ENCODE data around the gene MRGPRE.

DNA sequence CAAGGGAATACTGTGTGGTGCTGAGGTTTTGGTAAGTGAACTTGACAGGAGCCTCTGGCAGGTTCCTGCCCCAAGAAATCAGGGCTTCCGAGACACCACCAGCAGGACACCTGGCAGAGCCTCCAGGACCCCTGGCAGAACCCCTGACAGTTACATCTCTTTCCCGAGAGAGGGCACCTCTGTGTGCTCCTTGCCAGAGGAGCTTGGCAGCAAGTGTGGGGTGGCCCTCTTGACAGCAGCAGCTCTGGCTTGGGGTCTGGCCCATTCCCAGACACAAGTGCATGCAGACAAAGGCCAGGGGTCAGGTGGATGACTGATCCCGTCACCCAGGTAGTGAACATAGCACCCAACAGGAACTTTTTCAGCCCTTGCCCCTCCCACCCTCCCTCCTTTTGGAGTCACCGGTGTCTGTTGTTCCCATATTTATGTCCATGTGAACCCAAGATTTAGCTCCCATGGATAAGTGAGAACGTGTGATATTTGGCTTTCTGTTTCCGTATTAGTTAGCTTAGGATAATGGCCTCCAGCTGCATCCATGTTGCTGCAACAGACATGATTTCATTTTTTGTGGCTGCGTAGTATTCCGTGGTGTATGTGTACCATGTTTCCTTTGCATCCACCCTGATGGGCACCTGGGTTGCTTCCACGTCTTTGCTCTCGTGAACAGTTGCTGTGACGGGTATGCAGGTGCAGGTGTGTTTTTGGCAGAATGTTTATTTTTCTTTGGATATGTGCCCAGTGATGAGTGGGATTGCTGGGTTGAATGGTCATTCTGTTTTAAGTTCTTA lies 45.9 kb downstream of the MRGPRE start:
- TF ChIP-seq, protein P1, sequence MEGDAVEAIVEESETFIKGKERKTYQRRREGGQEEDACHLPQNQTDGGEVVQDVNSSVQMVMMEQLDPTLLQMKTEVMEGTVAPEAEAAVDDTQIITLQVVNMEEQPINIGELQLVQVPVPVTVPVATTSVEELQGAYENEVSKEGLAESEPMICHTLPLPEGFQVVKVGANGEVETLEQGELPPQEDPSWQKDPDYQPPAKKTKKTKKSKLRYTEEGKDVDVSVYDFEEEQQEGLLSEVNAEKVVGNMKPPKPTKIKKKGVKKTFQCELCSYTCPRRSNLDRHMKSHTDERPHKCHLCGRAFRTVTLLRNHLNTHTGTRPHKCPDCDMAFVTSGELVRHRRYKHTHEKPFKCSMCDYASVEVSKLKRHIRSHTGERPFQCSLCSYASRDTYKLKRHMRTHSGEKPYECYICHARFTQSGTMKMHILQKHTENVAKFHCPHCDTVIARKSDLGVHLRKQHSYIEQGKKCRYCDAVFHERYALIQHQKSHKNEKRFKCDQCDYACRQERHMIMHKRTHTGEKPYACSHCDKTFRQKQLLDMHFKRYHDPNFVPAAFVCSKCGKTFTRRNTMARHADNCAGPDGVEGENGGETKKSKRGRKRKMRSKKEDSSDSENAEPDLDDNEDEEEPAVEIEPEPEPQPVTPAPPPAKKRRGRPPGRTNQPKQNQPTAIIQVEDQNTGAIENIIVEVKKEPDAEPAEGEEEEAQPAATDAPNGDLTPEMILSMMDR (IDR thresholded peaks at IDR 0.05) = no peak
- no peak for TF ChIP-seq POLR2A (IDR thresholded peaks at IDR 0.05)

Measured in upper lobe of left lung (tissue), 4 donors.